ENCODE data around the gene HPGDS. TPM values are rescaled to one million over a fixed set of nuclear protein-coding genes. Genes with fewer than 3 reads are reported as not detected.

Gene HPGDS
- total and polyA plus RNA-seq, 2 experiments from 2014 or later, result not detected

- H2AFZ ChIP-seq, result no peak overlapping the region
- no peaks in the 10 kb centered on the region for H3K4me1 ChIP-seq (ENCODE audit: insufficient read depth)
- Mint-ChIP-seq H3K4me1 (no peaks in the 10 kb centered on the region), H3K27ac (no peak overlapping the region), H3K36me3 (ENCODE audit: low read depth) (peaks cover 19% of the 10 kb centered on the region), H3K9me3 (peaks cover 28% of the 10 kb centered on the region), H3K27me3 (ENCODE audit: insufficient read depth, low read depth, poor library complexity) (peaks cover 11% of the 10 kb centered on the region), H3K4me3 (no peak overlapping the region)
- ATAC-seq, result no peak
- no peak overlapping the region for H3K27ac ChIP-seq (ENCODE audit: low read depth)
- H4K20me1 ChIP-seq (replicated peaks; ENCODE audit: insufficient read depth), result no peaks in the 10 kb centered on the region
- H3F3A ChIP-seq (replicated peaks; ENCODE audit: low read depth), result no peaks in the 10 kb centered on the region
- H3K79me2 ChIP-seq (replicated peaks; ENCODE audit: insufficient read depth), result no peaks in the 10 kb centered on the region
- no peak overlapping the region for H3K4me2 ChIP-seq
- no peaks in the 10 kb centered on the region for H3K9me2 ChIP-seq (ENCODE audit: insufficient read depth)
- H3K27me3 ChIP-seq (ENCODE audit: insufficient read depth), result no peaks in the 10 kb centered on the region
- H3K36me3 ChIP-seq (ENCODE audit: insufficient read depth), result no peaks in the 10 kb centered on the region
- DNase-seq (ENCODE audit: low spot score), result no peak
- no peak overlapping the region for H3K4me3 ChIP-seq
- TF ChIP-seq JUNB (IDR thresholded peaks at IDR 0.05; ENCODE audit: unreplicated experiment) (no peak), ZNF462 (CRISPR knock-in tag; IDR thresholded peaks at IDR 0.05) (no peak), NANOG (IDR thresholded peaks at IDR 0.05; ENCODE audit: borderline replicate concordance) (no peak), STAT1 (IDR thresholded peaks at IDR 0.05; ENCODE audit: unreplicated experiment) (no peak), POLR2AphosphoS5 (IDR thresholded peaks at IDR 0.05; ENCODE audit: low read depth) (no peak), REST (IDR thresholded peaks at IDR 0.05; ENCODE audit: unreplicated experiment) (no peak), ZNF331 (CRISPR knock-in tag; IDR thresholded peaks at IDR 0.05; ENCODE audit: low read depth) (no peak), CTCF (conservative IDR thresholded peaks at IDR 0.05; ENCODE audit: low read depth in 2 of 2) (no peak), CREB1 (CRISPR knock-in tag; IDR thresholded peaks at IDR 0.05; ENCODE audit: low read depth) (no peak), EZH2 (IDR thresholded peaks at IDR 0.05; ENCODE audit: low read depth, unreplicated experiment) (no peak), EZH2phosphoT487 (IDR thresholded peaks at IDR 0.05; ENCODE audit: unreplicated experiment) (no peak), ZNF114 (CRISPR knock-in tag; IDR thresholded peaks at IDR 0.05) (no peak), ETS1 (IDR thresholded peaks at IDR 0.05) (no peak)
These were observed 47.1 kb upstream of the HPGDS start for GRCh38 chr4:94389595-94390267.

Data from GM23338 (cell line).